BLaER1 treated with 17β-estradiol and CSF1 and Interleukin-3, amounts not matched to agents 10 nM and 100 nM (cell line): ENCODE data around the gene GRIN3A.
"Not testable (repeated sequence)": the region's sequence is repeated elsewhere in the genome, so short reads cannot be mapped to it uniquely, and the experiment has no call there.

Experiments
- H3K27ac ChIP-seq, 11 experiments: shearing (Covaris generic); formaldehyde crosslinking; 2 replicates each; pipeline ENCODE4 v1.8.1; 2022
- H3K27me3 ChIP-seq, 11 experiments: shearing (Covaris generic); formaldehyde crosslinking; 2 replicates each; pipeline ENCODE4 v1.8.1; 2022
- H3K36me3 ChIP-seq, 11 experiments: shearing (Covaris generic); formaldehyde crosslinking; 2 replicates each; pipeline ENCODE4 v1.8.1; 2022
- H3K4me1 ChIP-seq, 10 experiments: shearing (Covaris generic); formaldehyde crosslinking; 2 replicates each; pipeline ENCODE4 v1.8.1; 2022
- H3K4me2 ChIP-seq, 11 experiments: shearing (Covaris generic); formaldehyde crosslinking; 2 replicates each; pipeline ENCODE4 v1.8.1; 2022
- H3K4me3 ChIP-seq, 10 experiments: shearing (Covaris generic); formaldehyde crosslinking; 2 replicates each; pipeline ENCODE4 v1.8.1; 2022
- H3K9ac ChIP-seq, 11 experiments: shearing (Covaris generic); formaldehyde crosslinking; 2 replicates each; pipeline ENCODE4 v1.8.1; 2022
- H3K9me3 ChIP-seq, 11 experiments: shearing (Covaris generic); formaldehyde crosslinking; replicated peaks in 1 of 11; 2 replicates each; pipeline ENCODE4 v1.8.1; 2022
- H4K20me1 ChIP-seq, 11 experiments: shearing (Covaris generic); formaldehyde crosslinking; 2 replicates each; pipeline ENCODE4 v1.8.1; 2022
- Cebpa-rat ChIP-seq, 11 experiments: shearing (Covaris generic); IDR thresholded peaks; 2 replicates each; pipeline ENCODE4 v1.8.1; 2022

The GRIN3A gene

DNA sequence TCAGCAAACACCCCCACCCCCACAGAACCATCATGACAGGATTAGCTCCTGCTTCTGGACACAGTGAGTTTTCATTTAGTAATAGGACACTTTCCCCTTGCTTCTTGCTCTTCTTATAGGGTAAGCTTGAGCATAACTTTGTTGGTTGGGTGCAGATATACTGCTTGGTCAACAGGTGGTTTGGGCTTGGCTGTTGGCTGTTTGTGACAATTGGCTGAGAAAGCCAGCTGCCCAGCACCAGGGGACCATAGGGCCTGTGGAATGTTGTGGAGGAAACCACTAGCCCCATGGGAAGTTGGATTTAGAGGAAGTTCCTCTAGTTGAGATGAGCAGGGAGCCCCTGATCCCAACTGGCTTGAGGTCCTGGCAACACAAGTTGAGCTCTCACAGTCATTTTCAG, 174.2 kb downstream of the GRIN3A start:
- H3K36me3 ChIP-seq, result peaks cover 90 to 100% (median 98%) of the 10 kb centered on the region in 11 experiments
- no peak overlapping the region for H3K27ac ChIP-seq
- H4K20me1 ChIP-seq, result peaks cover 0 to 5% (median 0%) of the 10 kb centered on the region in 11 experiments; a peak in 3 of 22 replicates
- 0 out of 22 replicates have a peak overlapping the region, but pooled peaks of 1 of the 11 experiments have one; percentile 1 for H3K4me2 ChIP-seq
- peaks cover 0 to 9% (median 2%) of the 10 kb centered on the region in 11 experiments; a peak in 9 of 22 replicates for H3K9me3 ChIP-seq
- no peaks in the 10 kb centered on the region for H3K27me3 ChIP-seq
- H3K9ac ChIP-seq, result no peak overlapping the region
- no peak for TF ChIP-seq Cebpa-rat (IDR thresholded peaks at IDR 0.05)
- H3K4me1 ChIP-seq, result peaks cover 0 to 7% (median 0%) of the 10 kb centered on the region in 10 experiments; a peak in 4 of 20 replicates
- H3K4me3 ChIP-seq, result no peak overlapping the region

DNA sequence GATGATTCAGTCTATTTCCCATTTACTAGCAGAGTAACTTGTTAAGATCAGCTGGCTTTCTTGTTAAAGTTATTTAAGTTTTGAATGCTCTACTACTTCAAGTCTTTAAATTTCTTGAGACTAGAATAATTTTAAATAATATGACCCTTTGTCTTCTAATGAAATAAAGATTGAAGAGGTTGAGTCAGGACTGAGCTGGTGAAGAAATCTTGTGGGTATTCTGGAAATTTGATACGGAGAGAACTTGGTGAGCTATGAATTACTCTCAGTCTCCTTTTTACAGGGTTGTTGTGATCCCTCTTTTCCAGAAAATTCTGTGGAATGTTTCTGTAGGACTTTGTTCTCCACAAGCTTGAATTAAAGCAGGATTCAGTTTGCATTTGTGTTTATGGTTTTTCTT, 175.5 kb downstream of the GRIN3A start:
- H3K9ac ChIP-seq, result no peak overlapping the region
- H3K4me2 ChIP-seq, result no peak overlapping the region
- peaks cover 0 to 7% (median 0%) of the 10 kb centered on the region in 10 experiments; a peak in 4 of 20 replicates for H3K4me1 ChIP-seq
- no peaks in the 10 kb centered on the region for H3K27me3 ChIP-seq
- H3K9me3 ChIP-seq, result peaks cover 9 to 21% (median 14%) of the 10 kb centered on the region in 11 experiments; a peak in 21 of 22 replicates
- H4K20me1 ChIP-seq, result peaks cover 0 to 5% (median 0%) of the 10 kb centered on the region in 11 experiments; a peak in 3 of 22 replicates
- no peak overlapping the region for H3K4me3 ChIP-seq
- no peak for TF ChIP-seq Cebpa-rat (IDR thresholded peaks at IDR 0.05)
- H3K27ac ChIP-seq, result no peak overlapping the region
- peaks cover 90 to 100% (median 99%) of the 10 kb centered on the region in 11 experiments for H3K36me3 ChIP-seq

- peaks cover 0 to 5% (median 0%) of the 10 kb centered on the region in 11 experiments; a peak in 3 of 22 replicates for H4K20me1 ChIP-seq
- H3K9me3 ChIP-seq, result peaks cover 10 to 23% (median 18%) of the 10 kb centered on the region in 11 experiments; a peak in 21 of 22 replicates
- TF ChIP-seq Cebpa-rat (IDR thresholded peaks at IDR 0.05), result no peak
- peaks cover 0 to 7% (median 0%) of the 10 kb centered on the region in 10 experiments; a peak in 4 of 20 replicates for H3K4me1 ChIP-seq
- no peak overlapping the region for H3K9ac ChIP-seq
- H3K4me2 ChIP-seq, result no peak overlapping the region
- H3K27ac ChIP-seq, result no peak overlapping the region
- no peak overlapping the region for H3K4me3 ChIP-seq
- peaks cover 95 to 100% (median 100%) of the 10 kb centered on the region in 11 experiments for H3K36me3 ChIP-seq
- no peaks in the 10 kb centered on the region for H3K27me3 ChIP-seq
These were observed 176.7 kb downstream of the GRIN3A start for GRCh38 chr9:101561740-101562139.

- H3K4me1 ChIP-seq, result not testable (repeated sequence)
- H3K36me3 ChIP-seq, result peaks cover 95 to 100% (median 98%) of the 10 kb centered on the region in 11 experiments
These were observed 188.9 kb downstream of the GRIN3A start for GRCh38 chr9:101549472-101550098.

GRCh38 chr9:101543098-101543735, 195.2 kb downstream of the GRIN3A start:
- H3K27ac ChIP-seq, result no peak overlapping the region
- H3K36me3 ChIP-seq, result peaks cover 90 to 100% (median 97%) of the 10 kb centered on the region in 11 experiments
- H3K4me3 ChIP-seq, result no peak overlapping the region
- H3K27me3 ChIP-seq, result no peaks in the 10 kb centered on the region
- peaks cover 15 to 38% (median 25%) of the 10 kb centered on the region in 11 experiments; a peak in 19 of 22 replicates for H4K20me1 ChIP-seq
- no peak overlapping the region for H3K9ac ChIP-seq
- H3K4me1 ChIP-seq, result peaks cover 0 to 7% (median 0%) of the 10 kb centered on the region in 10 experiments; a peak in 2 of 20 replicates
- TF ChIP-seq Cebpa-rat (IDR thresholded peaks at IDR 0.05), result no peak
- H3K4me2 ChIP-seq, result no peak overlapping the region
- no peaks in the 10 kb centered on the region for H3K9me3 ChIP-seq

More at GRCh38 chr9:101549472-101550098, 188.9 kb downstream of the GRIN3A start:
- not testable (repeated sequence) for H3K27ac ChIP-seq, H3K4me3 ChIP-seq, H4K20me1 ChIP-seq, H3K9ac ChIP-seq, H3K9me3 ChIP-seq, H3K27me3 ChIP-seq, H3K4me2 ChIP-seq

- H3K4me2 ChIP-seq, result no peak overlapping the region
- peaks cover 91 to 100% (median 96%) of the 10 kb centered on the region in 11 experiments for H3K36me3 ChIP-seq
- TF ChIP-seq Cebpa-rat (IDR thresholded peaks at IDR 0.05), result no peak
- peaks cover 31 to 69% (median 46%) of the 10 kb centered on the region in 11 experiments; a peak in 21 of 22 replicates for H4K20me1 ChIP-seq
- no peaks in the 10 kb centered on the region for H3K27me3 ChIP-seq
- H3K9ac ChIP-seq, result no peak overlapping the region
- H3K27ac ChIP-seq, result no peak overlapping the region
- no peaks in the 10 kb centered on the region for H3K9me3 ChIP-seq
- H3K4me3 ChIP-seq, result no peak overlapping the region
- H3K4me1 ChIP-seq, result peaks cover 5 to 20% (median 9%) of the 10 kb centered on the region in 10 experiments; a peak in 19 of 20 replicates
These were observed 198.4 kb downstream of the GRIN3A start for GRCh38 chr9:101540069-101540468.

DNA sequence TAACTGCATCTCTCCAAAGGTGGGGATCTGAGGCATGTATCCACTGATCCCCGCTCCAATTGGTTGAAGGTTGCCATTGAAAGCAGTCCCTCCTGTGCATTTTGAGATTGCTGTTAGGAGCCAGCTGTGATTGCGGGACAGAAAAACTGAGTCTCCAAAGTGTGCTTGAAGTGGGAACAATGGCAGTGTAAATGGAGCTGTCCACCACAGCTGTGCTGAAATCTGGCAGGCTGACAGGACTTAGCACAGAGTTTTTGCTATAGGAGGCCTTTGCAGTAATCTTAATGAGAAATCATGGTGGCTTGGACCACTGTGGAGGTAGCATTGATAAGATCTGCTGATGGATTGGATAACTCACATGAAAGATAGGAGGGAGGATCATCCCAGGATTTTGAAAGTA, 201.5 kb downstream of the GRIN3A start:
- Histone ChIP-seq H3K27me3 (no peaks in the 10 kb centered on the region), H3K9ac (no peak overlapping the region), H3K36me3 (peaks cover 62 to 70% (median 65%) of the 10 kb centered on the region in 11 experiments), H3K4me2 (no peak overlapping the region), H3K4me3 (no peak overlapping the region), H3K27ac (no peak overlapping the region), H4K20me1 (peaks cover 31 to 66% (median 51%) of the 10 kb centered on the region in 11 experiments; a peak in 21 of 22 replicates), H3K4me1 (peaks cover 19 to 35% (median 23%) of the 10 kb centered on the region in 10 experiments), H3K9me3 (no peaks in the 10 kb centered on the region)
- no peak for TF ChIP-seq Cebpa-rat (IDR thresholded peaks at IDR 0.05)

- no peak for TF ChIP-seq Cebpa-rat (IDR thresholded peaks at IDR 0.05)
These were observed 202.1 kb downstream of the GRIN3A start for GRCh38 chr9:101536351-101536750.

More at GRCh38 chr9:101536351-101536750, 202.1 kb downstream of the GRIN3A start:
- H3K9ac ChIP-seq, result no peak overlapping the region
- no peak overlapping the region for H3K4me3 ChIP-seq
- H3K4me2 ChIP-seq, result 0 out of 22 replicates have a peak overlapping the region, but pooled peaks of 1 of the 11 experiments have one; percentile 91
- H3K36me3 ChIP-seq, result peaks cover 59 to 64% (median 61%) of the 10 kb centered on the region in 11 experiments
- no peaks in the 10 kb centered on the region for H3K9me3 ChIP-seq
- H3K27me3 ChIP-seq, result no peaks in the 10 kb centered on the region
- peaks cover 31 to 66% (median 51%) of the 10 kb centered on the region in 11 experiments; a peak in 21 of 22 replicates for H4K20me1 ChIP-seq
- H3K4me1 ChIP-seq, result peaks cover 19 to 35% (median 23%) of the 10 kb centered on the region in 10 experiments
- no peak overlapping the region for H3K27ac ChIP-seq
